CD4-positive, alpha-beta T cell treated with Interferon gamma for 1 hour (primary cell): ENCODE results near the gene C2.
"Not testable (repeated sequence)": the region's sequence is repeated elsewhere in the genome, so short reads cannot be mapped to it uniquely, and the experiment has no call there.

Experiments
- DNase-seq: peaks from one replicate; pipeline ENCODE4 v3.0.0-alpha.2; 2020

Gene C2

GRCh38 chr6:31961616-31962015, 34.1 kb downstream of the C2 start:
- no peak for DNase-seq

DNA sequence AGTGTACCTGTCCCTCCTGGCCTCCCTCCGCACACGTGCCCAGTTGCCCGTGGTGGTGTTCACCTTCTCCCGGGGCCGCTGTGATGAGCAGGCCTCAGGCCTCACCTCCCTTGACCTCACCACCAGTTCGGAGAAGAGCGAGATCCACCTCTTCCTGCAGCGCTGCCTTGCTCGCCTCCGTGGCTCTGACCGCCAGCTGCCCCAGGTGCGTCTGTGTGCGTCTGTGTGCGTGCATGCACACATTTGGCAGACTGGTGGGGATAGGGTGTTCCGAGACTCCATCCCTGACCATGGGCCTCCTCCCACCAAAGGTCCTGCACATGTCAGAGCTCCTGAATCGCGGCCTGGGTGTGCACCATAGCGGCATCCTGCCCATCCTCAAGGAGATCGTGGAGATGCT, 36.4 kb downstream of the C2 start:
- DNase-seq: no peak

- no peak for DNase-seq
These were observed 38.2 kb downstream of the C2 start for GRCh38 chr6:31965700-31966099.

DNA sequence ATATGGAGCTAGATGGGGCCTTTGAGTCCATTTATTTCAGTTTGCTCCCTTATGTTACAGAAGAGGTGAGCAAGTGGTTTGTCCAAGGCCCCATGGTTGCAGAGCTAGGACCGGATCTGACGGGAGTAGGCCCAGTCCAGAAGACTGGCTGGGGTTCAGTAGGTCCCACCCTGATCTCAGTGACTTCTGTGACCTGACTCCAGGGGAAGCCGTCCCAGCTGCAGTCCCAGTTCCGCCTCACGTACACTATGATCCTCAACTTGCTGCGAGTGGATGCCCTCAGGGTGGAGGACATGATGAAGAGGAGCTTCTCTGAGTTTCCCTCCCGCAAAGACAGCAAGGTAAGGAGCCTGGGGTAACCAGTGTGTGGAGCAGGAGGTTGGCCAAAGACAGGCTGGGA, 39.0 kb downstream of the C2 start:
- no peak for DNase-seq

DNA sequence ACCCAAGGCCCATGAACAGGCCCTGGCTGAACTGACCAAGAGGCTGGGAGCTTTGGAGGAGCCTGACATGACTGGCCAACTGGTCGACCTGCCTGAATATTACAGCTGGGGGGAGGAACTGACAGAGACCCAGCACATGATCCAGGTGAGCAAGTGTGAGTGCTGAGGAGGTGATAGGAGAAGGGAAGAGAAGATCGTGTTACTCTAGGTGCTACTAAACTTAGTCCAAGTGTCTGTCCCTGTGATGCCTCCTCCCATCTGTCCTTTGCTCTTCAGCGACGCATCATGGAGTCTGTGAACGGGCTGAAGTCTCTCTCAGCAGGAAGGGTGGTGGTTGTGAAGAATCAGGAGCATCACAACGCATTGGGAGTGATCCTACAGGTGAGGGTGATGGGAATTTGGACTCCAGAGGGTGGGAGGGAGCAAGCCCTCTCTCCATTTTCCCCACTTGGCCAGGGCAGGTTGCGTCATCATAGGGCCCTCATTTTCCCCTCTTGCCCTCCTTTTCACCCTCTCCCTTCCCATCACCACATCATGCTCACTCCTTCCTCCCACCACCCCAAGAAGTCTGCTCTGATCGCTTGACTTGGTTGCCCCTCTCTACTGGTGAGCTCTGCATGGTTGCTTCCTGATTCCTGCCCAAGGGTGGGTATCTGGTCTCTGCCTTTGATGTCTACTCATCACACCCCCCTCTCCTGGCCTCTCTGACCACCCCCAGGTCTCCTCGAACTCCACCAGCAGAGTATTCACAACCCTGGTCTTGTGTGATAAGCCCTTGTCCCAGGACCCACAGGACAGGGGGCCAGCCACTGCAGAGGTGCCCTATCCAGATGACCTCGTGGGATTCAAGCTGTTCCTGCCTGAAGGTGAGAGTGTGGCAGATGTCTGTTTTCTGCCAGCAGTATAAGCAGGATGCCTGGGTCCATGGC, 39.7 kb downstream of the C2 start:
- DNase-seq: no peak

DNA sequence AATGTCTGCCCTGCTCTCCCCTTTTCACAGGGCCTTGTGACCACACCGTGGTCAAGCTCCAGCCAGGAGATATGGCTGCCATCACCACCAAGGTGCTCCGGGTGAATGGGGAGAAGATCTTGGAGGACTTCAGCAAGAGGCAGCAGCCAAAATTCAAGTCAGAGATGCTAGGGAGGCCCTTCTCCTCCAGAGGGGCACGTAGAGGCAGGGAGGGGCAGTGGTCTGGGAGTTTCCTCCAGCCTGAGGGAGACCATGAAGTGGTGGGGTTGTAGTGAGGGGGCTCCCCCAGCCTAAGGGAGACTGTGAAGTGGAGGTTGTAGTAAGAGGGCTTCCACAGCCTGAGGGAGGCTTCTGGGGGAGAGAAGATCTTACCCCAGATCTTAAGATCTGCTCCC, 40.4 kb downstream of the C2 start:
- no peak for DNase-seq

DNA sequence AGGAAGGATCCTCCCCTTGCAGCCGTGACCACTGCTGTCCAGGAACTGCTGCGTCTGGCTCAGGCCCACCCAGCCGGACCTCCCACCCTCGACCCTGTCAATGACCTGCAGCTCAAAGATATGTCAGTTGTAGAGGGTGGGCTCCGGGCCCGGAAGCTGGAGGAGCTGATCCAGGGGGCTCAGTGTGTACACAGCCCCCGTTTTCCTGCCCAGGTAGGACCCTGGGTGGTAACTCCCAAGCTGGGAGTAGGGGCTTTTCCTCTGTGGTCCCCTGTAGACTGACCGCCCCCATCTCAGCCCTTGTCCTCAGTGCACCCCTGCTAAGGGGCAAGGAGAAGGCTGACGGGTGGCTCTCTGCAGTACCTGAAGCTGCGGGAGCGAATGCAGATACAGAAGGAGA, 40.8 kb downstream of the C2 start:
- DNase-seq: no peak

DNA sequence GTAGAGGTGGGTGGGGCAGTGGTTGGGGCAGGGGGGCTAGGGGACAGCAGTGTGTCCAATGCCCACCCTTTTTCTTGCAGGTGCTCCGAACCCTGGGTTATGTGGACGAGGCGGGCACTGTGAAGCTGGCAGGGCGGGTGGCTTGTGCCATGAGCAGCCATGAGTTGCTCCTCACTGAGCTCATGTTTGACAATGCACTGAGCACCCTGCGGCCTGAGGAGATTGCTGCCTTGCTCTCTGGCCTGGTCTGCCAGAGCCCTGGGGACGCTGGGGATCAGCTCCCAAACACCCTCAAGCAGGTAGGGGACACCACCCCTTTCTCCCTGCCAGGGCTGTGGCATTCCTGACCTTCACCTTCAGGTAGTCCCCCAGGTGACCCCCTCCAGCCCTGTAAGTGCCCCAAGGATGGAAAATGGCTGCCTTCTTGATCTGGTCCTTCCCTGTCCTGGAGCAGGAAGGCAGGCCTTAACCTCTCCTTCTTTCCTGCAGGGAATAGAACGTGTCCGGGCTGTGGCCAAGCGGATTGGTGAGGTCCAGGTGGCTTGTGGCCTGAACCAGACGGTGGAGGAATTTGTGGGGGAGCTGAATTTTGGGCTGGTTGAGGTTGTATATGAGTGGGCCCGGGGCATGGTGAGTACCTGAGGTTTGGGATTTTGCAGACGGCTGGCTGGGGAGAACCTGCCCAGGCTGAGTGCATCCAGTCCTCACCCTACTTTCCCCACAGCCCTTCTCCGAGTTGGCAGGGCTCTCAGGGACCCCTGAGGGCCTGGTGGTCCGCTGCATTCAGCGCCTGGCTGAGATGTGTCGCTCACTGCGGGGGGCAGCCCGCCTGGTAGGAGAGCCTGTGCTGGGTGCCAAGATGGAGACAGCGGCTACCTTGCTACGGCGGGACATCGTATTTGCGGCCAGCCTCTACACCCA, 41.5 kb downstream of the C2 start:
- no peak for DNase-seq

DNA sequence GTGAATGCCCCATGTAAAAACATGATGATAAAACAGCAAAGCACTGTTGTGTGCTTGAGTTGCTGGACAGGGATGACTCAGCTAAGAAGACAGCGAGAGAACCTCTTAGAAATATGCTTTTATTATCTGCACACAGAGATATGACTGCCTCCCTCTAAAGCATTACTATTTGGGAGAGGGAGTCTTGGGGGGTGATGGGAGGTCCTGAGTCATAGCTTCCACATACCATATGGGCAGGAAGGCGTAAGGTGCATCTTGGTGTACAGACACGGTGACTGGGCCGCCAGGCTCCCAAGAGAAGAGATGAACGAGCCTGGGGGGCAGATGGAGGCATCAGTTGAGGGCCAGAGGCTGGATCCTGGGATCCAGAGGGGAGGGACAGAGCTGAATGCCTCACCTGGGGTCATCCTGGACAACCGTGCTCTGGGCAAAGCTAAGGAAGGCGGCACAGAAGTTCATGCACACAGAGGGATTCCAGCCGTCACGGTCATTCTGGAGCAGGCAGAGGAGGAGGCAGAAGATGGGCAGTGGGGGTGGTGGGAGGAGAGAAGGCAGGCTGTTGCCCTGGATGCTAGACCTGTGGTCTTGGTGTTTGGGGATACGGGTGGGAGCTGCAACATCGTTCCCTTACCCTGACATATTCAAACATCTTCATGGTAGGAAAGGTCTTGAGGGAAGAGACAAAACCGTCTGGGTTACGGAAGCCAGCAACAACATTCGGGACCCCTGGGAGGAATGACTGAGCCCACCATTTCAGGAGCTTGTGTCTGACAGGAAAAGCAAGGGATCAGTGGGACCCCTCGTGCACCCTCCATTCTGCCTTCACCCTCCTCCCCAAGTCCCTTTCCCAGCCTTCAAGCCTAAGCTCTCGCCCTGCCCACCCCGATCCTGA, 42.4 kb downstream of the C2 start:
- no peak for DNase-seq

DNA sequence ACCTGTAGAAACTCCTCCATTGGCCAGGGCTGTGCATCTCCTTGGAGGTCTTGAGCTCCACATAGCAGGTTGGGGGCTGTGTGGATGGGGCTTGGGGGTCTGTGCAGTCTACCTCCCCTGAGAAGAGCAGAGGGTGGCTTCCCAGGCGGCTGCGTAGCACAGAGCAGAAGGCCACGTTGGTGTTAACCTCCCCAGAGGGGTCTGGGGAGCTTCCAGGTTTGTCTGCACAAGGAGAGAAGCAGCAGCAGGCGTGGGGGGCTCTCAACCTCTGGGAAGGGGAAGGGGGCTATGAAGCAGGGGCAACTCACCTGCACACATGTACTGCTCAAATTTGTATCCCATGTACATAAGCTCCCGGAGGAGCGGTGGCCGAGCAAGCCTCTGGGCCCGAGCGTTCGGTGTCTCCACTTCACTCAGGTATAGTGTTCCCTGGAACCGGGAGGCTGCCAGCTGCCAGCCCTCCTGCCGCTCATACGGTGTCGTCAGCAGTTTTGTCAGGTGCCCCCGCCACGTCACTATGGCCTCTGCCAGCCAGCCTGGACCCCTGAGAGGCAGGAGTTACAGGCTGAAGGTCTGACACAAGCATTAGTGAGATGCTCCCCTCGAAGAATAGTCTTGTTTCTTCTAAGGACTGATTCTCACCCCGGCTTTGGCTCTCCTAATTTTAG, 43.2 kb downstream of the C2 start:
- DNase-seq: no peak

DNA sequence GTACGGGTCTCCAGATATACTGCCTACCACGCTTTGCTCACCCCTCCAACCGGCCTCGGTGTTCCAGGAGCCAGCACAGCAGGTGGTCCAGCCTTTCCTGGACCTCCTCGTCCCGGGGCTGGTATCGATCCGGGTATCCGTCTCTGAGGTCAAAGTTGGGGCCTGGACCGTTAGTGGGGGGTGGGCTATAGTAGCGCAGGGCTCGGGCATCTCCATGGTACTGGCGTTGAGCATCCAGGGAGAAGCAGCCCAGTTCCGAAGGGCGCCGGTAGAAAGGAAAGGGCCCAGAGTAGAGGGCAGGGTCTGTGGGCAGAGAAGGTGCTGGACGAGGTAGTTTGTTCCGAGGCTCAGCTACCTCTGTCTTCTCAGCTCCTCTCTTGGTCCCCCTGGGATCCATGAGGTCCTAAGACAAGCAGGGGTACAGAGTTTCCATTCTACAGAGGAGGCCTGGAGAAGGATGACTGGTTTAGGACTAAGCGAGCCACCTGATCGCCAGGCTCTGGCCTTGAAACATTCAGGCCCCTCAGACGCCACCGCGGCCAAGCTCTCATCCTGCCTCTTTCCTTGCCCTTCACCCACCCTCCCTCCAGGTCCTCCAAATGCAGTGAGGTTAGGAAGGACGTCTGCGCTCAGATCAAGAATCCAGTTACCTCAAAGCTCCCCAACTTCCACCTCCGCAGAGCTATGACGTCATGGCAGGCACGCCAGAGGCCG, 43.9 kb downstream of the C2 start:
- no peak for DNase-seq

- peak; percentile 99 for DNase-seq
These were observed 44.6 kb downstream of the C2 start, which contains the start of gene DXO for GRCh38 chr6:31971993-31972708. TSS of gene DXO (minus strand) at chr6:31972138. CDS start at chr6:31971675, 463 bp downstream.

- DNase-seq: no peak
These were observed 45.3 kb downstream of the C2 start for GRCh38 chr6:31972709-31973350.

- DNase-seq: not testable (repeated sequence)
These were observed 48.5 kb downstream of the C2 start for GRCh38 chr6:31976065-31976464.

- no peak for DNase-seq
These were observed 50.4 kb downstream of the C2 start for GRCh38 chr6:31977816-31978431.

DNA sequence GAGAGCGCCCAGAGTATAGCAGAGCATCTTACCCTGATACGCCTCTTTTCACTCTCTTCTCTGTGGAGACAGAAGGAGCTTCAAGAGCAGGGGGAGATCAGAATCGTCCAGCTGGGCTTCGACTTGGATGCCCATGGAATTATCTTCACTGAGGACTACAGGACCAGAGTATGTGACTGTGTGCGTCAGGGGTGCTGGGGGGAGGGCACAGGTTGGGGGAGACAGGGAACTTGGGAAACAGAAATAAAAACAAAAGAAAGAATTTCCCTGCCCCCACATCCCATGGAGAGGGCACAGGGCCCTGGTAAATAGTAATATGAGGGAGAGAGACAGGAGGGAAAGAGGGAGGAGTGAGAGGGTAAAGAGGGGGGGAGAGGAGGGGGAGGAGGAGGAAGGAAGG, 51.3 kb downstream of the C2 start:
- DNase-seq: no peak

- DNase-seq: no peak
These were observed 51.9 kb downstream of the C2 start for GRCh38 chr6:31979238-31979898.

GRCh38 chr6:31980195-31980876, 52.8 kb downstream of the C2 start:
- not testable (repeated sequence) for DNase-seq
